Measurements from ENCODE around the gene ELP1.

GRCh38 chr9:108834959-108835665, 98.8 kb downstream of the ELP1 start:
- TF ChIP-seq CTCF (IDR thresholded peaks at IDR 0.05; ENCODE audit: insufficient read depth, low read length) (no peak), POLR2AphosphoS5 (IDR thresholded peaks at IDR 0.05; ENCODE audit: low read depth) (no peak)

Data from HL-60 (cell line).